ENCODE measurements around the gene MREG. TPM values are rescaled to one million over a fixed set of nuclear protein-coding genes. Genes with fewer than 3 reads are reported as not detected.

Gene MREG
- total and polyA plus RNA-seq, 9 of the 15 experiments (the other 6 are each of a cell fraction or from before 2014, with no cell fraction given), result 0.77 to 3.8 (median 2.3) TPM

DNA sequence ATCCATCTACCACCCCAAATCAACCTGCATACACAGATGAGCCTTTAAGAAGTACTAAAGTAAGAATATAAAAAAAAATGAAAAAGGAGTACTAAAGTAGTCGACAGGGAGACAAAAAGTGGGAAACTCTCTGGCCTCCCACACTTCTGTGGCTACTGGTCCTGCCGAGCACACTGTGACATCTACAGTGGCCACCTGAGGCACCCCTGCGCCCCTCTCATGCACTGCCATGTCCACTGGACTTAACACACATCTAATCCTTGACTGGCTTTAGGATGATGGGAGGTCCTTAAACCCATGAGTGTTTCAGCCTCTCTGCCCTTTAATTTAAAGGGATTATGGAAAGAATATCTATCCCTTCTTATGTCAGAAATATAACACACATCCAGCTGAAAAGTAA lies 71.2 kb downstream of the MREG start (continued):
- TF ChIP-seq, protein P1, sequence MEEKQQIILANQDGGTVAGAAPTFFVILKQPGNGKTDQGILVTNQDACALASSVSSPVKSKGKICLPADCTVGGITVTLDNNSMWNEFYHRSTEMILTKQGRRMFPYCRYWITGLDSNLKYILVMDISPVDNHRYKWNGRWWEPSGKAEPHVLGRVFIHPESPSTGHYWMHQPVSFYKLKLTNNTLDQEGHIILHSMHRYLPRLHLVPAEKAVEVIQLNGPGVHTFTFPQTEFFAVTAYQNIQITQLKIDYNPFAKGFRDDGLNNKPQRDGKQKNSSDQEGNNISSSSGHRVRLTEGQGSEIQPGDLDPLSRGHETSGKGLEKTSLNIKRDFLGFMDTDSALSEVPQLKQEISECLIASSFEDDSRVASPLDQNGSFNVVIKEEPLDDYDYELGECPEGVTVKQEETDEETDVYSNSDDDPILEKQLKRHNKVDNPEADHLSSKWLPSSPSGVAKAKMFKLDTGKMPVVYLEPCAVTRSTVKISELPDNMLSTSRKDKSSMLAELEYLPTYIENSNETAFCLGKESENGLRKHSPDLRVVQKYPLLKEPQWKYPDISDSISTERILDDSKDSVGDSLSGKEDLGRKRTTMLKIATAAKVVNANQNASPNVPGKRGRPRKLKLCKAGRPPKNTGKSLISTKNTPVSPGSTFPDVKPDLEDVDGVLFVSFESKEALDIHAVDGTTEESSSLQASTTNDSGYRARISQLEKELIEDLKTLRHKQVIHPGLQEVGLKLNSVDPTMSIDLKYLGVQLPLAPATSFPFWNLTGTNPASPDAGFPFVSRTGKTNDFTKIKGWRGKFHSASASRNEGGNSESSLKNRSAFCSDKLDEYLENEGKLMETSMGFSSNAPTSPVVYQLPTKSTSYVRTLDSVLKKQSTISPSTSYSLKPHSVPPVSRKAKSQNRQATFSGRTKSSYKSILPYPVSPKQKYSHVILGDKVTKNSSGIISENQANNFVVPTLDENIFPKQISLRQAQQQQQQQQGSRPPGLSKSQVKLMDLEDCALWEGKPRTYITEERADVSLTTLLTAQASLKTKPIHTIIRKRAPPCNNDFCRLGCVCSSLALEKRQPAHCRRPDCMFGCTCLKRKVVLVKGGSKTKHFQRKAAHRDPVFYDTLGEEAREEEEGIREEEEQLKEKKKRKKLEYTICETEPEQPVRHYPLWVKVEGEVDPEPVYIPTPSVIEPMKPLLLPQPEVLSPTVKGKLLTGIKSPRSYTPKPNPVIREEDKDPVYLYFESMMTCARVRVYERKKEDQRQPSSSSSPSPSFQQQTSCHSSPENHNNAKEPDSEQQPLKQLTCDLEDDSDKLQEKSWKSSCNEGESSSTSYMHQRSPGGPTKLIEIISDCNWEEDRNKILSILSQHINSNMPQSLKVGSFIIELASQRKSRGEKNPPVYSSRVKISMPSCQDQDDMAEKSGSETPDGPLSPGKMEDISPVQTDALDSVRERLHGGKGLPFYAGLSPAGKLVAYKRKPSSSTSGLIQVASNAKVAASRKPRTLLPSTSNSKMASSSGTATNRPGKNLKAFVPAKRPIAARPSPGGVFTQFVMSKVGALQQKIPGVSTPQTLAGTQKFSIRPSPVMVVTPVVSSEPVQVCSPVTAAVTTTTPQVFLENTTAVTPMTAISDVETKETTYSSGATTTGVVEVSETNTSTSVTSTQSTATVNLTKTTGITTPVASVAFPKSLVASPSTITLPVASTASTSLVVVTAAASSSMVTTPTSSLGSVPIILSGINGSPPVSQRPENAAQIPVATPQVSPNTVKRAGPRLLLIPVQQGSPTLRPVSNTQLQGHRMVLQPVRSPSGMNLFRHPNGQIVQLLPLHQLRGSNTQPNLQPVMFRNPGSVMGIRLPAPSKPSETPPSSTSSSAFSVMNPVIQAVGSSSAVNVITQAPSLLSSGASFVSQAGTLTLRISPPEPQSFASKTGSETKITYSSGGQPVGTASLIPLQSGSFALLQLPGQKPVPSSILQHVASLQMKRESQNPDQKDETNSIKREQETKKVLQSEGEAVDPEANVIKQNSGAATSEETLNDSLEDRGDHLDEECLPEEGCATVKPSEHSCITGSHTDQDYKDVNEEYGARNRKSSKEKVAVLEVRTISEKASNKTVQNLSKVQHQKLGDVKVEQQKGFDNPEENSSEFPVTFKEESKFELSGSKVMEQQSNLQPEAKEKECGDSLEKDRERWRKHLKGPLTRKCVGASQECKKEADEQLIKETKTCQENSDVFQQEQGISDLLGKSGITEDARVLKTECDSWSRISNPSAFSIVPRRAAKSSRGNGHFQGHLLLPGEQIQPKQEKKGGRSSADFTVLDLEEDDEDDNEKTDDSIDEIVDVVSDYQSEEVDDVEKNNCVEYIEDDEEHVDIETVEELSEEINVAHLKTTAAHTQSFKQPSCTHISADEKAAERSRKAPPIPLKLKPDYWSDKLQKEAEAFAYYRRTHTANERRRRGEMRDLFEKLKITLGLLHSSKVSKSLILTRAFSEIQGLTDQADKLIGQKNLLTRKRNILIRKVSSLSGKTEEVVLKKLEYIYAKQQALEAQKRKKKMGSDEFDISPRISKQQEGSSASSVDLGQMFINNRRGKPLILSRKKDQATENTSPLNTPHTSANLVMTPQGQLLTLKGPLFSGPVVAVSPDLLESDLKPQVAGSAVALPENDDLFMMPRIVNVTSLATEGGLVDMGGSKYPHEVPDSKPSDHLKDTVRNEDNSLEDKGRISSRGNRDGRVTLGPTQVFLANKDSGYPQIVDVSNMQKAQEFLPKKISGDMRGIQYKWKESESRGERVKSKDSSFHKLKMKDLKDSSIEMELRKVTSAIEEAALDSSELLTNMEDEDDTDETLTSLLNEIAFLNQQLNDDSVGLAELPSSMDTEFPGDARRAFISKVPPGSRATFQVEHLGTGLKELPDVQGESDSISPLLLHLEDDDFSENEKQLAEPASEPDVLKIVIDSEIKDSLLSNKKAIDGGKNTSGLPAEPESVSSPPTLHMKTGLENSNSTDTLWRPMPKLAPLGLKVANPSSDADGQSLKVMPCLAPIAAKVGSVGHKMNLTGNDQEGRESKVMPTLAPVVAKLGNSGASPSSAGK (IDR thresholded peaks at IDR 0.05), result no peak
- TF ChIP-seq HDAC2 (IDR thresholded peaks at IDR 0.05) (no peak), MCM7 (IDR thresholded peaks at IDR 0.05) (no peak), CHD4 (IDR thresholded peaks at IDR 0.05; ENCODE audit: insufficient read depth, insufficient replicate concordance, low read depth, low read length, poor library complexity, severe bottlenecking) (no peak), CAMTA2 (CRISPR knock-in tag; conservative IDR thresholded peaks at IDR 0.05) (no peak), ZNF699 (CRISPR knock-in tag; IDR thresholded peaks at IDR 0.05; ENCODE audit: insufficient replicate concordance) (no peak), SIN3A (IDR thresholded peaks at IDR 0.05; ENCODE audit: borderline replicate concordance in 2 of 2, control insufficient read depth in 1 of 2, low read depth in 2 of 2, low read length in 2 of 2) (no peak), KDM5B (IDR thresholded peaks at IDR 0.05; ENCODE audit: insufficient replicate concordance, low read depth, low read length) (no peak), KDM2B (CRISPR knock-in tag; IDR thresholded peaks at IDR 0.05) (no peak), NFE2 (IDR thresholded peaks at IDR 0.05; ENCODE audit: low read depth) (no peak), NCOA6 (IDR thresholded peaks at IDR 0.05) (no peak), BRCA1 (IDR thresholded peaks at IDR 0.05) (no peak), BRCA1 (CRISPR knock-in tag; IDR thresholded peaks at IDR 0.05) (no peak), BCL6 (CRISPR knock-in tag; IDR thresholded peaks at IDR 0.05) (no peak), ZNF347 (CRISPR knock-in tag; IDR thresholded peaks at IDR 0.05; ENCODE audit: low read depth) (no peak)

Measured in K562 (cell line).